ENCODE measurements around the gene BSND. TPM values are rescaled to one million over a fixed set of nuclear protein-coding genes. Genes with fewer than 3 reads are reported as not detected.

Gene BSND
- total RNA-seq, 1 experiment from 2014 or later: 0.42 TPM

GRCh38 chr1:55035904-55036303, 37.2 kb downstream of the BSND start:
- ATAC-seq (no peak), DNase-seq (ENCODE audit: low spot score) (no peak)
- Mint-ChIP-seq H3K9me3 (peaks cover 6% of the 10 kb centered on the region), H3K36me3 (peaks cover 9% of the 10 kb centered on the region), H3K4me1 (peaks cover 33% of the 10 kb centered on the region), H3K27me3 (ENCODE audit: low read depth) (peaks cover 50% of the 10 kb centered on the region), H3K4me3 (no peak overlapping the region), H3K27ac (no peak overlapping the region)
- ChIA-PET POLR2A (no interaction called here), CTCF (interaction anchor here (0.5 to 5.7 kb wide), 4 partner anchors 14 to 550 kb away, joined by 3 to 56 read pairs (median 10); no protein-coding TSS in a partner anchor)
- TF ChIP-seq PREB (CRISPR knock-in tag; IDR thresholded peaks at IDR 0.05; ENCODE audit: borderline replicate concordance) (no peak), USF2 (CRISPR knock-in tag; IDR thresholded peaks at IDR 0.05) (no peak), AR (CRISPR knock-in tag; IDR thresholded peaks at IDR 0.05) (no peak), FOXK1 (CRISPR knock-in tag; IDR thresholded peaks at IDR 0.05) (no peak), ARID4B (CRISPR knock-in tag; IDR thresholded peaks at IDR 0.05; ENCODE audit: borderline replicate concordance) (no peak), HMGXB4 (CRISPR knock-in tag; IDR thresholded peaks at IDR 0.05) (no peak), IRF1 (CRISPR knock-in tag; IDR thresholded peaks at IDR 0.05) (no peak), IRF2 (CRISPR knock-in tag; IDR thresholded peaks at IDR 0.05; ENCODE audit: borderline replicate concordance, low read depth) (no peak)

- ChIA-PET POLR2A (no interaction called here), CTCF (interaction anchor here (1.5 to 8.7 kb wide), 4 partner anchors 16 to 93 kb away, joined by 4 to 64 read pairs (median 16); no protein-coding TSS in a partner anchor)
- H3K4me1 Mint-ChIP-seq: peaks cover 51% of the 10 kb centered on the region
- DNase-seq (ENCODE audit: low spot score): no peak
- ATAC-seq: no peak
- H3K27me3 Mint-ChIP-seq (ENCODE audit: low read depth): peaks cover 52% of the 10 kb centered on the region
- H3K9me3 Mint-ChIP-seq: no peaks in the 10 kb centered on the region
- H3K36me3 Mint-ChIP-seq: peaks cover 9% of the 10 kb centered on the region
- no peak overlapping the region; the same call in 1 of the 2 replicates for H3K4me3 Mint-ChIP-seq
- H3K27ac Mint-ChIP-seq: no peak overlapping the region
- TF ChIP-seq NFATC4 (CRISPR knock-in tag; IDR thresholded peaks at IDR 0.05) (no peak), E2F4 (CRISPR knock-in tag; IDR thresholded peaks at IDR 0.05; ENCODE audit: borderline replicate concordance, low read depth) (no peak), JUN (CRISPR knock-in tag; IDR thresholded peaks at IDR 0.05) (no peak), TEAD4 (CRISPR knock-in tag; IDR thresholded peaks at IDR 0.05) (no peak), MXD4 (CRISPR knock-in tag; IDR thresholded peaks at IDR 0.05; ENCODE audit: borderline replicate concordance) (no peak), SP1 (CRISPR knock-in tag; conservative IDR thresholded peaks at IDR 0.05) (no peak), NR1H2 (CRISPR knock-in tag; IDR thresholded peaks at IDR 0.05) (no peak), NFE2L1 (CRISPR knock-in tag; IDR thresholded peaks at IDR 0.05) (no peak)
Observed at GRCh38 chr1:55037733-55038551, 39.2 kb downstream of the BSND start.
